K562 (cell line): ENCODE results near the gene SLC35B4. TPM values are rescaled to one million over a fixed set of nuclear protein-coding genes. Genes with fewer than 3 reads are reported as not detected.

Source experiments
- ATAC-seq: fragments of 200-7000 bp; cut with Tn5 transposase; 3 replicates; pipeline ENCODE4 v1.9.1; 2020; ENCODE audit warnings: moderate library complexity
- BruUV-seq: library from RNA; stranded (reverse); fragments of 400-500 nt; replicated peaks from 2 replicates; lab custom pipeline; 2021; lab: Mats Ljungman, UMichigan
- CTCF ChIA-PET: fragments of 300-600 bp; formaldehyde crosslinking; extraction: SDS; loops from one replicate; lab custom pipeline; 2021; ENCODE audit warnings: low intra/inter-chr PET ratio; lab: Yijun Ruan, JAX
- POLR2A ChIA-PET: fragments of 300-600, 350-650 bp; sonication (Branson Sonifier 250); formaldehyde crosslinking; extraction: SDS; loops from one replicate; lab custom pipeline; 2021; ENCODE audit warnings: antibody characterized with exemption, inconsistent platforms; lab: Yijun Ruan, JAX
- DNase-seq, 4 experiments: peaks; one replicate each; pipeline versions ENCODE4 v3.0.0 to v3.0.0-alpha.2; 2011 to 2018; ENCODE audit warnings: low spot score in 3 of 4, mixed read lengths in 3 of 4; ENCODE audit errors: extremely low read depth in 1 of 4
- FAIRE-seq: peaks from 2 replicates; lab custom pipeline; 2011; peaks lifted over from hg19 to GRCh38; lab: Jason Lieb, UNC
- H2AFZ ChIP-seq: 2 replicates; pipeline ENCODE4 v1.6.0; 2011; ENCODE audit warnings: low read depth, low read length, control low read depth, inconsistent platforms
- H3K27ac ChIP-seq: fragments of 200-600 bp; 3 replicates; pipeline ENCODE4 v1.8.0; 2011; ENCODE audit warnings: low read depth, mild to moderate bottlenecking, control low read depth, inconsistent platforms, low read length, moderate library complexity, mixed read lengths; ENCODE audit errors: extremely low read depth
- H3K27me3 ChIP-seq, 2 experiments: fragments of 300-600 bp in 1 of 2; 2 replicates in 1 of 2; 3 replicates in 1 of 2; pipeline versions ENCODE4 v1.6.0 to v1.8.0; 2011; ENCODE audit warnings: inconsistent platforms in 2 of 2, low read length in 2 of 2, mild to moderate bottlenecking in 1 of 2, mixed read lengths in 1 of 2, moderate library complexity in 1 of 2; ENCODE audit not compliant: control insufficient read depth in 2 of 2, insufficient read depth in 2 of 2
- H3K36me3 ChIP-seq: fragments of 300-600 bp; 3 replicates; pipeline ENCODE4 v1.8.0; 2011; ENCODE audit warnings: mild to moderate bottlenecking, low read length, inconsistent platforms; ENCODE audit not compliant: control insufficient read depth, insufficient read depth
- H3K4me1 ChIP-seq, 2 experiments: fragments of 200-600 bp in 1 of 2; replicated peaks in 1 of 2; 2 replicates in 1 of 2; 3 replicates in 1 of 2; pipeline versions ENCODE4 v1.5.1 to v1.8.0; 2011; ENCODE audit warnings: inconsistent platforms in 2 of 2, low read length in 2 of 2, mild to moderate bottlenecking in 1 of 2, mixed read lengths in 1 of 2, moderate library complexity in 1 of 2; ENCODE audit not compliant: control insufficient read depth in 2 of 2, insufficient read depth in 2 of 2
- H3K4me2 ChIP-seq: 2 replicates; pipeline ENCODE4 v1.6.1; 2011; ENCODE audit warnings: low read length, control low read depth, inconsistent platforms, mixed read lengths; ENCODE audit not compliant: insufficient read depth
- H3K4me3 ChIP-seq: fragments of 200-600 bp; sonication (generic), shearing (Covaris generic); 2 replicates; pipeline ENCODE4 v1.5.1; 2016; ENCODE audit warnings: control low read depth, inconsistent platforms
- H3K79me2 ChIP-seq: fragments of 200-600 bp; 3 replicates; pipeline ENCODE4 v1.8.0; 2011; ENCODE audit warnings: low read length, inconsistent platforms; ENCODE audit not compliant: control insufficient read depth, insufficient read depth
- H3K9ac ChIP-seq, 2 experiments: 2 replicates each; pipeline versions ENCODE4 v1.6.0 to v1.6.1; 2011; ENCODE audit warnings: low read depth in 2 of 2, low read length in 2 of 2, control low read depth in 1 of 2, inconsistent platforms in 1 of 2, mild to moderate bottlenecking in 1 of 2, mixed read lengths in 1 of 2; ENCODE audit not compliant: insufficient read depth in 1 of 2
- H3K9me1 ChIP-seq: one replicate; pipeline ENCODE4 v1.6.0; 2011; ENCODE audit warnings: inconsistent platforms, mild to moderate bottlenecking, low read length, moderate library complexity; ENCODE audit not compliant: control insufficient read depth, insufficient read depth
- H3K9me3 ChIP-seq: replicated peaks from 2 replicates; pipeline ENCODE4 v1.5.1; 2011; ENCODE audit warnings: low read depth, low read length, inconsistent platforms; ENCODE audit not compliant: control insufficient read depth, insufficient read depth
- H4K20me1 ChIP-seq: replicated peaks from 2 replicates; pipeline ENCODE4 v1.6.1; 2011; ENCODE audit warnings: low read length, inconsistent platforms, mixed read lengths; ENCODE audit not compliant: control insufficient read depth, insufficient read depth
- BACH1 ChIP-seq: fragments of 200-800 bp; sonication (Bioruptor generic); IDR thresholded peaks from 2 replicates; pipeline ENCODE4 v1.6.1; 2016; ENCODE audit warnings: missing genetic modification characterization, missing compliant biosample characterization
- CBX3 ChIP-seq, 2 experiments: IDR thresholded peaks; 1 replicate in 1 of 2; 2 replicates in 1 of 2; pipeline ENCODE4 v1.6.1; 2012; ENCODE audit warnings: inconsistent platforms in 2 of 2, low read length in 2 of 2, borderline replicate concordance in 1 of 2, control low read depth in 1 of 2
- EP400 ChIP-seq: fragments of 450-650 bp; IDR thresholded peaks from 2 replicates; pipeline ENCODE4 v1.6.1; 2017; ENCODE audit warnings: antibody characterized with exemption, mild to moderate bottlenecking, moderate library complexity
- PURB ChIP-seq: sonication (generic); formaldehyde crosslinking; IDR thresholded peaks from 2 replicates; pipeline ENCODE4 v1.9.0; 2021; ENCODE audit warnings: low read depth, mild to moderate bottlenecking, missing genetic modification reagents
- SIN3B ChIP-seq: fragments of 450-650 bp; IDR thresholded peaks from 2 replicates; pipeline ENCODE4 v1.6.1; 2017; ENCODE audit warnings: low read depth, mild to moderate bottlenecking, moderate library complexity
- ZNF431 ChIP-seq: sonication (generic); formaldehyde crosslinking; IDR thresholded peaks from 2 replicates; pipeline ENCODE4 v1.8.0; 2022; ENCODE audit warnings: mild to moderate bottlenecking, missing genetic modification reagents
- ZNF764 ChIP-seq: fragments of 250-450 bp; sonication (Bioruptor Pico); IDR thresholded peaks from 2 replicates; pipeline ENCODE4 v1.4.0; 2020; ENCODE audit warnings: low read depth, mild to moderate bottlenecking, moderate library complexity
- whole genome bisulfite sequencing: fragments of 100-300 bp; shearing (Covaris generic); methylation state at CpG from one replicate; pipeline ENCODE4 v1.1.6; 2016; ENCODE audit warnings: low coverage, mixed read lengths; ENCODE audit not compliant: insufficient coverage; ENCODE audit errors: missing lambda C conversion rate; 5-methylcytosine and 5-hydroxymethylcytosine counted together
- in situ Hi-C: fragments of 300-500 bp; cut with MboI; formaldehyde crosslinking; loops from 4 replicates; pipeline ENCODE4 v1.15.0; 2018; ENCODE audit warnings: inconsistent platforms, mixed read lengths
- intact Hi-C: fragments of 100-400 bp; cut with micrococcal nuclease; formaldehyde crosslinking; loops from 2 replicates; pipeline ENCODE4 v1.14.2; 2022
- polyA plus RNA-seq, 8 experiments: library from polyadenylated mRNA; depleted of rRNA in 4 of 8; stranded (reverse) in 5 of 8; unstranded in 3 of 8; fragments of >200 nt; fragmentation: Nextera tagmentation in 2 of 8; fragmentation: Illumina TruSeq in 1 of 8; extraction: Ambion mirVana in 2 of 8; extraction: Trizol in 1 of 8; gene quantifications; 2 replicates each; pipeline versions ENCODE4 v1.2.1 to v1.2.3, GENCODE V29; 2011 to 2014; ENCODE audit warnings: inconsistent platforms in 1 of 8, missing spikeins in 1 of 8
- total RNA-seq, 7 experiments: library from RNA; depleted of rRNA in 6 of 7; stranded (reverse); fragments of >200 nt in 6 of 7; fragmentation: Illumina TruSeq in 2 of 7; extraction: Trizol in 2 of 7; gene quantifications; 2 replicates each; pipeline versions ENCODE4 v1.2.1 to v1.2.3, GENCODE V29; 2011 to 2021; ENCODE audit warnings: low replicate concordance in 1 of 7
- TF ChIP-seq, protein P1 (sequence below): fragments of 250-450 bp; sonication (Bioruptor Pico); IDR thresholded peaks from 2 replicates; pipeline ENCODE4 v1.4.0; 2020

SLC35B4 gene
- total and polyA plus RNA-seq, 9 of the 15 experiments (the other 6 are each of a cell fraction or from before 2014, with no cell fraction given), result 6.1 to 34.9 (median 17.6) TPM

- no peak overlapping the region for H3K9ac ChIP-seq
- H3K9me1 ChIP-seq, result no peaks in the 10 kb centered on the region
- DNase-seq (no peak), FAIRE-seq (no peak), ATAC-seq (no peak)
- no peaks in the 10 kb centered on the region for H3K79me2 ChIP-seq
- in situ Hi-C loops, result no loop called here
- no TSS peak for BruUV-seq
- no peak overlapping the region for H3K4me3 ChIP-seq
- no peak for TF ChIP-seq SIN3B
- no peak for TF ChIP-seq PURB
- TF ChIP-seq BACH1, result no peak
- TF ChIP-seq, protein P1, sequence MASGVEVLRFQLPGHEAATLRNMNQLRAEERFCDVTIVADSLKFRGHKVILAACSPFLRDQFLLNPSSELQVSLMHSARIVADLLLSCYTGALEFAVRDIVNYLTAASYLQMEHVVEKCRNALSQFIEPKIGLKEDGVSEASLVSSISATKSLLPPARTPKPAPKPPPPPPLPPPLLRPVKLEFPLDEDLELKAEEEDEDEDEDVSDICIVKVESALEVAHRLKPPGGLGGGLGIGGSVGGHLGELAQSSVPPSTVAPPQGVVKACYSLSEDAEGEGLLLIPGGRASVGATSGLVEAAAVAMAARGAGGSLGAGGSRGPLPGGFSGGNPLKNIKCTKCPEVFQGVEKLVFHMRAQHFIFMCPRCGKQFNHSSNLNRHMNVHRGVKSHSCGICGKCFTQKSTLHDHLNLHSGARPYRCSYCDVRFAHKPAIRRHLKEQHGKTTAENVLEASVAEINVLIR, result no peak
- no peak for TF ChIP-seq CBX3 (IDR thresholded peaks at IDR 0.05; ENCODE audit: borderline replicate concordance in 1 of 2, low read length in 2 of 2)
- TF ChIP-seq EP400, result no peak
- no peak for TF ChIP-seq ZNF431 (CRISPR knock-in tag)
- no peak for TF ChIP-seq ZNF764
- H3K36me3 ChIP-seq, result no peaks in the 10 kb centered on the region
- ChIA-PET CTCF (no interaction called here), POLR2A (no interaction called here)
- H3K4me2 ChIP-seq, result no peak overlapping the region
- no peaks in the 10 kb centered on the region for H3K9me3 ChIP-seq
- under 1% methylated on average over 7 of the region's 7 CpGs for WGBS
- H2AFZ ChIP-seq, result no peak overlapping the region
- no peaks in the 10 kb centered on the region for H4K20me1 ChIP-seq
- no peaks in the 10 kb centered on the region; a peak in 1 of 5 replicates for H3K4me1 ChIP-seq
- intact Hi-C loops, result no loop called here
- H3K27ac ChIP-seq, result no peak overlapping the region
- peaks cover 6 to 8% of the 10 kb centered on the region in 2 experiments for H3K27me3 ChIP-seq
Measured at GRCh38 chr7:134278502-134279153, 38.1 kb downstream of the SLC35B4 start.
